HG03159 (cell line): ENCODE data around the gene EGFLAM.

ENCODE experiments used
- ATAC-seq: cut with Tn5 transposase; IDR thresholded peaks from one replicate; pipeline ENCODE4 v1.9.1; 2021; ENCODE audit warnings: mild to moderate bottlenecking, moderate library complexity; ENCODE audit not compliant: unreplicated experiment

Gene EGFLAM

DNA sequence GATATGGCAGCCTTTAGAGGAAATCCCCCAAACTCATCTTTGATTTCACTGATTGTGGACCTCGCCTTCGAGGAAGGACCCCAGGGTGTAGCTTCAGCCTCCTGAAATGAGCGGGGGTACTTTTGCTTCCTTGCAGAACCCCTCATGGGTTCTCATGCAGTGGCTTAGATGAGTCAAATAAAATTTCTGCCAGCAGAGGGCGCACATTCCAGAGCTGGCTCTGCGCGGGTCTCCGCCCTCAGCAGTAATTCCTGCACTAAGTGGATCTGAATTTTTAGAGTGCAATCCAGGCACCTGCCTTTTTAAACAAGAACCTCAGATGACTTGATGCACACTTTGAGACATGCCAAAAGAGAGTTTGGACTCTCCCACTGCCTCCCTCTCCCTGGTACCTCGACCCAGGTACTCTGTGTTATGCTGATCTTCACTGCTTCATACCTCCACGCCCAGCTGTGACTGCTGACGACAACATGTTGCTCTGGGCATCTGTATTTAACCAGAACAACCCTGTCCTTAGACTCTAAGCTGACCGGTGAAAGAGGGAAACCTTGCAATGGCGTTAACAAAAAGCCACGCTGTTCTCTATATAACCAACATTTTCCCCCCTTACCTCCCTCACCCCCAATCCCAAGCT is 7.3 kb downstream of the EGFLAM start:
- ATAC-seq, result peak; percentile 94

DNA sequence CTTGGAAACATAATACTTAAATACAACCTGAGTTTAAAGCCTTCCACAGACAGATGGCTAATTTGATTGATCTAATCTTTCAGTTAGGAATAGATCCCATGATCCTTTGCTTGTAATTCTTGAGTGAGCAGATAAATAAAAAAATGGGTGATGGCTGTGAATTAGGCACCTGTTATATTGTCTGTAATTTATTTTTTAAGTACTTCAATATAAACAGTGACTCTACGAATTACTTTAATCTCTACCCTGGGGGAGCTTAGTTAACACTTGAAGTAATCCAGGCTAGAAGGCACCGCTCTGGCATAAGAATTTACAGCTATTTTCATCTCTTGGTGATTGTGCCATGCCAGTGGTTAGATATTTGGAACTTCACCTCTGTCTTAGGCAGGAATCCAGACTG is 9.0 kb downstream of the EGFLAM start:
- no peak for ATAC-seq

DNA sequence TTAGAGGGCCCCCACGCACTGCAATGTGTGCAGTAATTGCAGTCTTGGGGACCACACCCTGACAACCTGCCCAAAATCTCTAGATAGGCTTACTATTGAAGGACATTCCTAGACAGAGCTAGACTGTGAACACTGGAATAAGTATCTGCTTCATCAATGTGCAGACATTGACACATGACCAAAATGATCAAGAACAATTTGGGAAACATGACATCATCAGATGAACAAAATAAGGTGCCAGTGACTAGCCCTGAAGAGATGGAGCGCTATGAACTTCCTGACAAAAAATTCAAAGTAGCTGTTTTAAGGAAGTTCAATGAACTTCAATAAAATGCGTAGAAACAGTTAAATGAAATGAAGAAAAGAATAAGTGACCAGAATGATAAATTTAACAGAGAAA is 15.3 kb downstream of the EGFLAM start:
- ATAC-seq, result no peak

- no peak for ATAC-seq
Measured at GRCh38 chr5:38274370-38274769, 16.0 kb downstream of the EGFLAM start.

DNA sequence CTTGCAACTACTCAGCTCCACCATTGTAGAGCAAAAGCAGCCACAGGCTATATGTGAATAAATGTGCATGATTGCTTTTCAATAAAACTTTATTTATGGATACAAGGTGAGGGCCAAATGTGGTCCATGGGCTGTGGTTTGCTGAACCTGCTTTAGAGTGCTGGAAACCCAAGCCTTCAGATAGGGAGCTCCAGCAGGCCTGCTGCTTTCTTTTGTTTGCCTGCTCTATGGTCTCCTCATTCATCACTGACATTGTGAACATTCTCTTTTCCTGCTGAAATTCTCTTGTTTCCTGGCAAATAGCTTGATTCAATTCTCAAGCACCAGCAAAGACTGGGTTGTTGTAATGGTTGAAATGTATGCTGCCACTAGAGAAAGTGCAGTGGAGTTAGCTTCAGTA is 26.0 kb downstream of the EGFLAM start:
- no peak for ATAC-seq

- ATAC-seq, result no peak
Measured at GRCh38 chr5:38285226-38285625, 26.9 kb downstream of the EGFLAM start.

DNA sequence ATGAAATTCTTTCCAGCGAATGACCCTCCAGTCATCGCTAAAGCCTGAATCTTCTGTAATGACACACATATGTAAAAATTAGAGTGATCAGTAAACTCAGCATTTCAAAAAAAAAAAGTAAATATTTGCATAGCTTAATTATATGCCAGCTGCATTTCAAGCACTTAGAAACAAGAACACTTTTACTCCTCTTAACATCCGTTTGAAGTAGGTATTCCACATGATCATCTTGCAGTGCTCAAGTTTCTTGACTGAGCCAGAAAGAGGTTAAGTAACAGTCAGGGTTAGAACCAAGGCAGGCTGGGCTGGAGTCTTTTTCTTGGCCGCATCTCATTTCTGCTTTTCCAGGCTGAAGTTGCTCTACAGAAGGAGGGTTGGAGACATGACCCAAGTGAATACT is 27.6 kb downstream of the EGFLAM start:
- no peak for ATAC-seq

DNA sequence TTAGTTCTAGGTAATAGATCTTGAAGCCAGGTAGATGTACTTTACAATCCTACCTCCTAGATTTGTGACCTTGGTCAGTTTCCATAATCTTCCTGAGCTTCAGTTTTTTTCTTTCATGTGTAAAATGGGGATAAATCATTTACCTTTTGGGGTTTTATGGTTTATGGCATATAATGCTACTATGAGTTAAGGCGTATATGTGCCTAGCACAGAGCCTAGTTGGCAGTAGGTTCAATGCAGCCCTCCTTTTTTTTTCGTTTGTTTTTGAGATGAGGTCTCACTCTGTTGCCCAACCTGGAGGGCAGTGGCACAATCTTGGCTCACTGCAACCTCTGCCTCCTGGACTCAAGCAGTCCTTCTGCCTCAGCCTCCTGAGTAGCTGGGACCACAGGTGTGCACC is 28.8 kb downstream of the EGFLAM start:
- no peak for ATAC-seq

GRCh38 chr5:38289457-38289856 is 31.1 kb downstream of the EGFLAM start:
- no peak for ATAC-seq

DNA sequence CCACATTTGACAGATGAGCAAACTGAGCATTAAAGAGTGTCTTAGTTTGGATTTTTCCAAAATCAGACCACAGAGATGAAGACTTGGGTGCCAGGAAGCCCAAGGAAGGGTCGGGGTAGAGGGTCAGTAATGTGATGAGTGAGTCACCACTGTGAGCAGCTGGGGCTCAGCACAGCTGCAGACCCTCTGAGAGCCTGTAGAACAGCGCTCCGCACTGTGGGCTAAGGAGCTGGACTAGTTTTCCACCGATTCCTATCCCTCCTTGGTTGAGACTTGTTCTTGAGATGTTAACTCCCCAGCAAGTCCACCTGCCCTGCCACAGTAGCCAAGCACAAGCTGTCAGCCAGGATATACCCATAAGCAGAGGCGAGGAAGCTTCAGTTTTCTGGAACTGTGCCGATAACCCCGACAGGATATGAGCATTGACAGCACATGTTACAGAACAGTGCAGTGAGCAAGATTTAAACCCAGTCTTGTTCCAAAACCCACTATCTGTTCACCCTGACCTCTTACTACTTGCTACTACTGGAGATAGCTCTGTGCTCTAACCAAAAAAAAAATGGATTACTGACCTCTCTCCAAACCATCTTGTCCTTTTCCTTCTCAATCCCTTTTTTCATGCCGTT is 31.8 kb downstream of the EGFLAM start:
- no peak for ATAC-seq

- no peak for ATAC-seq
Measured at GRCh38 chr5:38291355-38291754, 33.0 kb downstream of the EGFLAM start.

GRCh38 chr5:38292228-38292627 is 33.9 kb downstream of the EGFLAM start:
- no peak for ATAC-seq

DNA sequence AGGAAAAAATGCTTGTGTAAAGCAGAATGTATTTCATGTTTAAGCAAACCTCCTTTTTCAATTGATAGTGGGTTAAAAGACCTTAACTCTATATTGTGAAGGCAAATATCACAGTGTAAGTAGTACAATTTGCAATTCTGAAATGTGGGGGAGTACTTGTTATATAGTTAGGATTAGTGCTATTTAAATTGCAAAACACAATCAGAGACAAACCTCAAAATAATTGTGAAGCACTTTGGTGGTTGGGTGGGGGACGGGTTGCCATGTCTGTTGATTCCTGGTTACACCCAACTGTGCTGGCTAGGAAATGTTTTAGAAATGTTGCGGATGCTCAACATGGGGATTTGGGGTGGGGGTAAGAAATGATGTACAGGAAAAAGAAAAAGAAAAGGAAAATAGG is 37.4 kb downstream of the EGFLAM start:
- ATAC-seq, result no peak

DNA sequence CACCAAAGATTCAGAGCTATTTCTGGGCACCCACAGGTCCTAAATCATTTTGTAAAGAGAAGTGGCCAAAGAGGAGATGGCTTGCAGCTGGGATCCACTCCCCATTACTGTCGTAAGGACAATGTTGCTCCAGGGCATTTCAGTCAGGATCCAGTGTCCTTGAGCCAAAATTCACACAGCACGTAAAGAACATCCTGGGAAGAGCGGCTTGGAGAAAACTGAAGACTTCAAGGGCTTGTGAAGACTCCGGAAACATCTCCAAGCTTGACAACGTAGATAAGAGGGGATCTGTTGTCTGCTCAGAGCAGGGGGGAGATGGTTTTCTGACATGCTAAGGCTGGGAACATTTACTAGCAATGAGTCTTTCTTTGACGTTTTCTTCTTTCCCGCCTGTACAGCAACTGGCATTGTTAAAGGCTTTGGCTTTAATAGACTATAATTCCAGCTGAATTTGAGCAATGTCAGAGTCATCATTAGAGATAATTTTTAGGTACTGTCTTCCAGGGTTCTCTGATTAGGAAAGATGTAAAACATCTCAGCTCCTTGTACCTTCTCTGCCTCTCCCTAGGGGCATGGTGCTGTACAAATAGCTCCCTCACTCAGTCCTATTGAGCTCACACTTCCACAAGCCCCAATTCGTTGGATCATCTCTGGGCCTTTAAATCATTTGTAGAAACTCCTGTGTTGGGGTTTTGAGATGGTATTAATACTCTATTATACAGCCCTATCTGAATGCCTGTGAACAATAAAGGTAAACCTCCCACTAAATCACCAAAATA is 39.7 kb downstream of the EGFLAM start:
- no peak for ATAC-seq

GRCh38 chr5:38299585-38299984 is 41.2 kb downstream of the EGFLAM start:
- no peak for ATAC-seq

GRCh38 chr5:38305148-38305547 is 46.8 kb downstream of the EGFLAM start:
- ATAC-seq, result no peak

DNA sequence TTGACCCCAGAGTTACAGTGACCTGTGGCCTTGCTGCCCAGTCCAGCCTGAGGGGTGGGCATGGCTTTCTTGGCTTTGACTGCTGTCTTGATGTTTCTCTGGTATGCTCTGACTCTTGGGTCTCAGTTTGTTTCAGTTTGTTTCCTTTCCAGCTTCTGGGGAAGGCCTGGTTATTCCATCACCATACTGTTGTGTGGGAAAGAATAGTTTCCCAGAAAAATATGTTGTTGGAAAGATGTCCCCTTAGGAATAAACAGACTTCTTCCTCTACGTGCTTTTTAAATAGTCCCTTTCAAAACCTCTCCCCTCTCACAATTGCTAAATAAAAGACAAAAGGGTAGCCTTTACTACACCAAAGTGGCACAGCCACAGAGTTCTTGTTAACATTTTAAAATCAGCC is 49.5 kb downstream of the EGFLAM start:
- no peak for ATAC-seq

- no peak for ATAC-seq
Measured at GRCh38 chr5:38316544-38317224, 58.3 kb downstream of the EGFLAM start.

DNA sequence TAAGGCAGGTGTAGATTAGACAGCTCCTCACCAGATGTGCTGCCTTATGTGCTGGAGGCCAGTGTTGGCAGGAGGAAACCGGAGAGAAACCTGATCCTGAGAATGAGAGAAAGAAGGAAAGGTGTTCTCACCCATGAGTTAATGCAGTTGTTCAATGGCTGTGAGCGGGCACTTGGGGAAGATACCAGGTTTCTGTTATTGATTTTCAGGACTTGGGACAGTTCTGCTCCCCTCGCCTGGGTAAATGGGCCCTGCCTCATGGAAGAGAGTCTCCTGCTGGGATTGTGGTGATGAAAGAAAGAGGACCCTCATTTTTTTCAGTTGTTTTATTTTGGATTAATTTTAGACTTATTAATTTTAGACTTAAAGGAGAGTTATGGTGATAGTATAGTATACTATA is 59.5 kb downstream of the EGFLAM start:
- no peak for ATAC-seq

- ATAC-seq, result no peak
Measured at GRCh38 chr5:38319491-38319890, 61.1 kb downstream of the EGFLAM start.

- ATAC-seq, result no peak
Measured at GRCh38 chr5:38321978-38322377, 63.6 kb downstream of the EGFLAM start.
